ENCODE data around the gene TGFBR3.

Gene TGFBR3

DNA sequence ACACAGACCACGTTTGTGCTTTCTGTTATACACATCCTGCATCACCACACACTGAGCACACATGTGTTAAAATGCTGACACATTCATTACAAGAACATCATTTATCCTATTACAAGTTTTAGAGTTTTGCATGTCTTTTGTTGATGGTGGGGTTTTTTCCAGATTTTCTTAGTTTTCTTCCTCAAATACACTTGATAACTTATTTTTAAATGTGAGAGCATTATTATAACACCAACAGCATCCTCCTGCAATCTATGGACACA, 67.3 kb downstream of the TGFBR3 start:
- no peaks in the 10 kb centered on the region for H3K36me3 ChIP-seq (ENCODE audit: control insufficient read depth in 1 of 2, insufficient read depth in 2 of 2, low read length in 2 of 2)
- H3K9me3 ChIP-seq (ENCODE audit: control insufficient read depth in 1 of 2, low read length in 2 of 2) = no peaks in the 10 kb centered on the region
- peaks cover 10 to 35% of the 10 kb centered on the region in 2 donors for H3K4me1 ChIP-seq (ENCODE audit: control insufficient read depth in 1 of 2, insufficient read depth in 2 of 2, low read length in 2 of 2)
- no peak overlapping the region for H3K27ac ChIP-seq (ENCODE audit: low read length)
- H3K27me3 ChIP-seq (ENCODE audit: low read depth, low read length) = no peaks in the 10 kb centered on the region
- H3K4me3 ChIP-seq (ENCODE audit: low read depth in 1 of 2, low read length in 2 of 2) = no peak overlapping the region

DNA sequence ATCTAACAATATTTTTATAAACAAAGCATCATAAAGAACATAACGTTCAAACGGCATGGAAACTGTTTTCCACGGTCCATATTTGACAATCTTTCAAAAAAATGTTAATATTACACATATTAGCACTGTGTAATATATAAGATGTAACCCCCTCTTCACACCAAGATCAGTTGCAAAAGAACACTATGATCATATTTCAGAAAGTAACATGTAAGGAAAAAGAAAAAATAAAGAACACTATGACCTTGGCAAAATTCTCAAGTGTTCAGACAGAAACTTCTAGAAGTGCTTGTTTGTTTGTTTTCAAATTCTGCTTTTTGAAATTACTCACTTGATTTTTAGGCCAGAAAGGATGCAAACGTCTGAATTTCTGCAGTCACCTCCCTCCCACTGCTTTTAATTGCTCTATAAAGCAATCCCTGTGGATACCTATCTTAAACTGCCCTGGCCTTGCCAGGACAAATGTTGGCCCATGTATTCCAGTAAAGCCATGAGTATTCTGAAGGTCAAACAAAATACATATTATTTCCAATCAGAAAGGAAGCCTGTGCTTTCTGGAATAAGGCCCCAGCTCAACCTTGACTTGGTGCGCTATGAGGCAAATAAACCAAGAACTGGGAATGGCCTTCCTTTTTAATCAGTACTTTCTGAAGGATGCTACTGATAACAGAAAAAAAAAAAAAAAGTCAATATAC, 68.6 kb downstream of the TGFBR3 start:
- no peak overlapping the region for H3K4me3 ChIP-seq (ENCODE audit: low read depth in 1 of 2, low read length in 2 of 2)
- H3K27me3 ChIP-seq (ENCODE audit: low read depth, low read length) = no peaks in the 10 kb centered on the region
- H3K27ac ChIP-seq (ENCODE audit: low read length) = no peak overlapping the region
- H3K4me1 ChIP-seq (ENCODE audit: control insufficient read depth in 1 of 2, insufficient read depth in 2 of 2, low read length in 2 of 2) = peaks cover 10 to 37% of the 10 kb centered on the region in 2 donors
- no peaks in the 10 kb centered on the region for H3K36me3 ChIP-seq (ENCODE audit: control insufficient read depth in 1 of 2, insufficient read depth in 2 of 2, low read length in 2 of 2)
- H3K9me3 ChIP-seq (ENCODE audit: control insufficient read depth in 1 of 2, low read length in 2 of 2) = no peaks in the 10 kb centered on the region

DNA sequence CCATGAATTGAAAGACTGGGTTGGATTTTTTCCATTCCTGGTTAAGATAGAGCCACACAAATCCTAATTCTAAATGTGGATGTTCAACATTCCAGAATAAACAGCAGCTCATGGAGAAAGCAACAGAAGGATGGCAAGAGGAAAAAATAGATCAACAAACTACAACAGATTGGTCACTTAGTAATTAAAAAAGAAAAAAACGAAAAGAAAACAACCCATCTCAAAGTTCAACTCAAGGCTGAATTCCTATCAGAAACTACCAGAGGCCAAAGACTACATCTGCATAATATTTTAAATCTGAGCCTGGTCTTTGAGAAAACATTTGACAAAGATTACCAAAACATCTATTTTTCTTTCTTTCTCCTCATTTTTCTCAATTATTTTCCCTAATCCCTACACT, 69.9 kb downstream of the TGFBR3 start:
- Histone ChIP-seq H3K4me3 (ENCODE audit: low read depth in 1 of 2, low read length in 2 of 2) (no peak overlapping the region), H3K9me3 (ENCODE audit: control insufficient read depth in 1 of 2, low read length in 2 of 2) (no peaks in the 10 kb centered on the region), H3K27me3 (ENCODE audit: low read depth, low read length) (no peaks in the 10 kb centered on the region), H3K4me1 (ENCODE audit: control insufficient read depth in 1 of 2, insufficient read depth in 2 of 2, low read length in 2 of 2) (peaks cover 10 to 39% of the 10 kb centered on the region in 2 donors), H3K36me3 (ENCODE audit: control insufficient read depth in 1 of 2, insufficient read depth in 2 of 2, low read length in 2 of 2) (no peaks in the 10 kb centered on the region), H3K27ac (ENCODE audit: low read length) (no peak overlapping the region)

GRCh38 chr1:91814448-91814847, 71.5 kb downstream of the TGFBR3 start:
- no peak overlapping the region for H3K27ac ChIP-seq (ENCODE audit: low read length)
- H3K27me3 ChIP-seq (ENCODE audit: low read depth, low read length) = no peaks in the 10 kb centered on the region
- H3K4me3 ChIP-seq (ENCODE audit: low read depth in 1 of 2, low read length in 2 of 2) = no peak overlapping the region
- no peaks in the 10 kb centered on the region for H3K9me3 ChIP-seq (ENCODE audit: control insufficient read depth in 1 of 2, low read length in 2 of 2)
- H3K36me3 ChIP-seq (ENCODE audit: control insufficient read depth in 1 of 2, insufficient read depth in 2 of 2, low read length in 2 of 2) = no peaks in the 10 kb centered on the region
- H3K4me1 ChIP-seq (ENCODE audit: control insufficient read depth in 1 of 2, insufficient read depth in 2 of 2, low read length in 2 of 2) = peaks cover 8 to 34% of the 10 kb centered on the region in 2 donors

GRCh38 chr1:91813813-91814212, 72.1 kb downstream of the TGFBR3 start:
- H3K4me3 ChIP-seq (ENCODE audit: low read depth in 1 of 2, low read length in 2 of 2) = no peak overlapping the region
- no peaks in the 10 kb centered on the region for H3K9me3 ChIP-seq (ENCODE audit: control insufficient read depth in 1 of 2, low read length in 2 of 2)
- peaks cover 5 to 32% of the 10 kb centered on the region in 2 donors for H3K4me1 ChIP-seq (ENCODE audit: control insufficient read depth in 1 of 2, insufficient read depth in 2 of 2, low read length in 2 of 2)
- no peak overlapping the region for H3K27ac ChIP-seq (ENCODE audit: low read length)
- no peaks in the 10 kb centered on the region for H3K27me3 ChIP-seq (ENCODE audit: low read depth, low read length)
- no peaks in the 10 kb centered on the region for H3K36me3 ChIP-seq (ENCODE audit: control insufficient read depth in 1 of 2, insufficient read depth in 2 of 2, low read length in 2 of 2)

DNA sequence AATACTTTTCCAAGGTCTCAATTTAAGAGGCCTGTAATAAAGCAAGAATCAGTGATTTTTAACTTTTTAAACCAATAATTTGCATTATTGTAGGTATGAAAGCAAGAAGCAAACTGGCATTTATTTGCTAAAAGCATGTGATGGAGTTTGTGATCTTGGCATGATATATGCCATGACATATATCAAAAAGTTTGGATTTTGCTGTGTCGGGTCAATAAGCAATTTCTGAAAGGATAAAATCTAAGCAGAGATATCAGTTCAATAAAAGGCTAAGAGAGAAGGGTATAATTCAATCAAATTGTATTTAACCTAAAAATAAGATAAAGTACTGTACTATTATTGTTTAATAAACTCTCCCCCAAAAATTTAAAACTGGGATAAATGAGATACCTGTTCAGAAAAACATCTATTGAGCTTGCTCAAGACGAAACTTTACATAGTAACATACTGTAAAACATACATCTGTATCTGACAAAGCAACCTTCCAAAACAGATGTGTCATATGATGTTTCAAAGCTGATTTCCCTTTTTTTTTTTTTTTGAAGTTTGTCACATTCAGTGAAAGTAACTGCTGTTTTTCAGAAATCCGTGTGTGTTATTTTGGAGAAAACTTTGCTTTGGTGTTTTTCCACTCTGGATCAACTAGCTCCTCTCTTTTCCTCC, 74.5 kb downstream of the TGFBR3 start:
- Histone ChIP-seq H3K27me3 (ENCODE audit: low read depth, low read length) (no peaks in the 10 kb centered on the region), H3K27ac (ENCODE audit: low read length) (no peak overlapping the region), H3K4me1 (ENCODE audit: control insufficient read depth in 1 of 2, insufficient read depth in 2 of 2, low read length in 2 of 2) (peaks cover 0 to 21% of the 10 kb centered on the region in 2 donors), H3K9me3 (ENCODE audit: control insufficient read depth in 1 of 2, low read length in 2 of 2) (no peaks in the 10 kb centered on the region), H3K36me3 (ENCODE audit: control insufficient read depth in 1 of 2, insufficient read depth in 2 of 2, low read length in 2 of 2) (no peaks in the 10 kb centered on the region), H3K4me3 (ENCODE audit: low read depth in 1 of 2, low read length in 2 of 2) (no peak overlapping the region)

DNA sequence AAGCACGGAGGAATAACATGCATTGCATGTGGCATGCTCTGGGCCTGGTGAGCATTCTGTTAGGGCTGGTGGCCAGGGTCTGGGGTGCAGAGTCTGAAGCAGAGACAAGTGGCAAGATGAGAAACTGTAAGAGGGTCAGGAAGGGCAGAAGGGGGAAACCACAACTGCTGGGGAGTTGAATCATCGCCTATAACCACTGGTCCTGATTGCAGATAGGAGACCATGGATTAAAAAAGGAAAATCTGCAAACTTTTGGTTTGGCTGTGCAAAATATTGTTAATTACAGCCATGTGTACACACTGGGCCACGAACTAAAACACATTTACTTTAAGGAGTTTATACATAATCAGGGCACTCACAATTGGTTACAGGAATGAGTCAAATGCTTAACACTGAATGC, 76.6 kb downstream of the TGFBR3 start:
- Histone ChIP-seq H3K27ac (ENCODE audit: low read length) (no peak overlapping the region), H3K4me3 (ENCODE audit: low read depth in 1 of 2, low read length in 2 of 2) (no peak overlapping the region), H3K4me1 (ENCODE audit: control insufficient read depth in 1 of 2, insufficient read depth in 2 of 2, low read length in 2 of 2) (peaks cover 8 to 43% of the 10 kb centered on the region in 2 donors), H3K36me3 (ENCODE audit: control insufficient read depth in 1 of 2, insufficient read depth in 2 of 2, low read length in 2 of 2) (no peaks in the 10 kb centered on the region), H3K27me3 (ENCODE audit: low read depth, low read length) (no peaks in the 10 kb centered on the region), H3K9me3 (ENCODE audit: control insufficient read depth in 1 of 2, low read length in 2 of 2) (no peaks in the 10 kb centered on the region)

- Histone ChIP-seq H3K36me3 (ENCODE audit: control insufficient read depth in 1 of 2, insufficient read depth in 2 of 2, low read length in 2 of 2) (no peaks in the 10 kb centered on the region), H3K9me3 (ENCODE audit: control insufficient read depth in 1 of 2, low read length in 2 of 2) (no peaks in the 10 kb centered on the region), H3K27me3 (ENCODE audit: low read depth, low read length) (no peaks in the 10 kb centered on the region), H3K4me3 (ENCODE audit: low read depth in 1 of 2, low read length in 2 of 2) (no peak overlapping the region), H3K27ac (ENCODE audit: low read length) (no peak overlapping the region), H3K4me1 (ENCODE audit: control insufficient read depth in 1 of 2, insufficient read depth in 2 of 2, low read length in 2 of 2) (peaks cover 17 to 55% of the 10 kb centered on the region in 2 donors)
Observed at GRCh38 chr1:91807921-91808620, 77.9 kb downstream of the TGFBR3 start.

DNA sequence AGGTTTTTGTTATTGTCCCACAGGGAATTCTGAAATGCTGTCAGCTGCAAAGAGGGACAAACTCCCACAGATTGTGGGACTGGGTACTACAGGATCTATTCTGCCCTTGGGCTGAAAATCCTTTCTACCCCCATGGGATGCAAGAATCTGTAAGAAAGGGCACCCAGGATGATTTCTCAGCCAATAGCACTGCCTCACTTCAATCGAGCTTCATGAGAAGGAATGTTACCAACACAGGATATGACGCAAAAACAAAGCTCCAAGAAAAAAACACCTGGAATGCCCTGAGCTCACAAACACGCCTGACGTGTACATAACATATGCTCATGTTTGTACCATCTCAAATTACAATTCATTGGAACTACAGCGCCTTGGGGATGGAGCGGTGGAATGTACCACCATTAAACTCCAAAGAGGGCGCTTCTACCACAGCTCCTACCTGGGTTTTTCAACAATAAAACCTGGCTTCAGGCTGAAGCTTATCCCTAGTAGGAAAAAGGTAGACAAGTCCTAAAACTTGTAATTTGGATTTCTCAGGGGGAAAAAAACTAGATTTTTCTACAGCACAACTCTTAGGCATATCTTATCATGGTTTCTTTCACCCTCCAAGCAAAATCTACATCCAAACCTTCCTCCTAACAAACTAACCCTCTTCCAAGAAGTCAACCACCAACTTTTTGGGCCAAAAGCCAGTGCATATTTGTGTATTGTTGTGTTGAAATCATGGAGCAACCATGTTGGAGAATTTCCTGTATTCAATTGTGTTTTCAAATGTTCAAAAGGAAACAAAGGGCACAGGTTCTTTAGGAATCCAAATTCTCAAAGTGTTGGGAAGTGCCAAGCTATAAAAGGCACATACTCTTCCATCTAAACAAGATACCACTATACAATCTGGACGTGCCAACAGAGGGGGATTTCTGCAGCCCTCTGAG, 78.9 kb downstream of the TGFBR3 start:
- Histone ChIP-seq H3K36me3 (ENCODE audit: control insufficient read depth in 1 of 2, insufficient read depth in 2 of 2, low read length in 2 of 2) (no peaks in the 10 kb centered on the region), H3K27me3 (ENCODE audit: low read depth, low read length) (no peaks in the 10 kb centered on the region), H3K27ac (ENCODE audit: low read length) (no peak overlapping the region), H3K4me1 (ENCODE audit: control insufficient read depth in 1 of 2, insufficient read depth in 2 of 2, low read length in 2 of 2) (peaks cover 17 to 51% of the 10 kb centered on the region in 2 donors), H3K9me3 (ENCODE audit: control insufficient read depth in 1 of 2, low read length in 2 of 2) (no peaks in the 10 kb centered on the region), H3K4me3 (ENCODE audit: low read depth in 1 of 2, low read length in 2 of 2) (no peak overlapping the region)

- no peak overlapping the region for H3K27ac ChIP-seq (ENCODE audit: low read length)
- no peaks in the 10 kb centered on the region for H3K36me3 ChIP-seq (ENCODE audit: control insufficient read depth in 1 of 2, insufficient read depth in 2 of 2, low read length in 2 of 2)
- H3K4me1 ChIP-seq (ENCODE audit: control insufficient read depth in 1 of 2, insufficient read depth in 2 of 2, low read length in 2 of 2) = peaks cover 17 to 51% of the 10 kb centered on the region in 2 donors
- H3K4me3 ChIP-seq (ENCODE audit: low read depth in 1 of 2, low read length in 2 of 2) = no peak overlapping the region
- no peaks in the 10 kb centered on the region for H3K27me3 ChIP-seq (ENCODE audit: low read depth, low read length)
- no peaks in the 10 kb centered on the region for H3K9me3 ChIP-seq (ENCODE audit: control insufficient read depth in 1 of 2, low read length in 2 of 2)
Observed at GRCh38 chr1:91806181-91806768, 79.7 kb downstream of the TGFBR3 start.

Measured in muscle layer of duodenum (tissue), 2 donors.